Measurements from ENCODE around the gene RAB6B. TPM values are rescaled to one million over a fixed set of nuclear protein-coding genes. Genes with fewer than 3 reads are reported as not detected.

Gene RAB6B
- total RNA-seq, 6 experiments from 2014 or later: 1.6 to 5.4 (median 2.1) TPM

- Mint-ChIP-seq H3K27me3 (ENCODE audit: insufficient read depth) (peaks cover 7% of the 10 kb centered on the region), H3K4me1 (ENCODE audit: low read depth) (peaks cover 18% of the 10 kb centered on the region), H3K9me3 (no peaks in the 10 kb centered on the region), H3K4me3 (no peak overlapping the region; the same call in 1 of the 2 replicates), H3K36me3 (ENCODE audit: low read depth) (no peaks in the 10 kb centered on the region), H3K27ac (no peak overlapping the region)
- TF ChIP-seq, protein P1, sequence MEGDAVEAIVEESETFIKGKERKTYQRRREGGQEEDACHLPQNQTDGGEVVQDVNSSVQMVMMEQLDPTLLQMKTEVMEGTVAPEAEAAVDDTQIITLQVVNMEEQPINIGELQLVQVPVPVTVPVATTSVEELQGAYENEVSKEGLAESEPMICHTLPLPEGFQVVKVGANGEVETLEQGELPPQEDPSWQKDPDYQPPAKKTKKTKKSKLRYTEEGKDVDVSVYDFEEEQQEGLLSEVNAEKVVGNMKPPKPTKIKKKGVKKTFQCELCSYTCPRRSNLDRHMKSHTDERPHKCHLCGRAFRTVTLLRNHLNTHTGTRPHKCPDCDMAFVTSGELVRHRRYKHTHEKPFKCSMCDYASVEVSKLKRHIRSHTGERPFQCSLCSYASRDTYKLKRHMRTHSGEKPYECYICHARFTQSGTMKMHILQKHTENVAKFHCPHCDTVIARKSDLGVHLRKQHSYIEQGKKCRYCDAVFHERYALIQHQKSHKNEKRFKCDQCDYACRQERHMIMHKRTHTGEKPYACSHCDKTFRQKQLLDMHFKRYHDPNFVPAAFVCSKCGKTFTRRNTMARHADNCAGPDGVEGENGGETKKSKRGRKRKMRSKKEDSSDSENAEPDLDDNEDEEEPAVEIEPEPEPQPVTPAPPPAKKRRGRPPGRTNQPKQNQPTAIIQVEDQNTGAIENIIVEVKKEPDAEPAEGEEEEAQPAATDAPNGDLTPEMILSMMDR (IDR thresholded peaks at IDR 0.05): no peak
- DNase-seq: no peak
Measured at GRCh38 chr3:133928136-133928893, 32.6 kb upstream of the RAB6B start.

DNA sequence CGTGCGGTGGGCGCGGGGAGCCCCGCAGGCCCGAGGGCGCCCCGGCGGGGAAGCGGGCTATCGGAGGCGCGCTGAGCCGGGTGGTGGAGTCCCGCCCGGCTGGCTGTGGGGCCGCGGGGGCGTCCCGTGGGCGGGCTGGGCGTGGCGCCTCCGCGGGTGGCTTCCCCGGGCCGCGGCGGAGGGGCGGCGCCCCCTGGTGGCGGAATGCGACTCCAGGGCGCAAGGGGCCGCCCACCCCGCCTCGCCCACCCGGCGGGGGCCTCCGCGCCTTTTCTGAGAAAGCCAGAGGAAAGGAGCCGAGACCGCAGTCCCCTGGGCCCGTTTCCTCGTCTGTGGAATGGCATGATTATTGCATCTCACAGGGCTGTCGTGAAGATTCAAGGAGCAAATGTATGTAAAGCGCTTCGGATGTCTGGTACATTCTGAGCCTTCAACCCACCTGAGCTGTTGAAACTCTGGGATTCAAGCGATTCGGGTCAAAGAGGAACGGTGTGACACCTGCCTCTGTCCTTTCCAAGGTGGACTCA is 31.9 kb upstream of the RAB6B start:
- no peak for DNase-seq
- Mint-ChIP-seq H3K27ac (no peak overlapping the region), H3K36me3 (ENCODE audit: low read depth) (no peaks in the 10 kb centered on the region), H3K9me3 (no peaks in the 10 kb centered on the region), H3K27me3 (ENCODE audit: insufficient read depth) (peaks cover 7% of the 10 kb centered on the region), H3K4me3 (peak overlapping the region; percentile 76), H3K4me1 (ENCODE audit: low read depth) (peaks cover 18% of the 10 kb centered on the region)
- TF ChIP-seq, protein P1 (IDR thresholded peaks at IDR 0.05): peak; percentile 86

DNA sequence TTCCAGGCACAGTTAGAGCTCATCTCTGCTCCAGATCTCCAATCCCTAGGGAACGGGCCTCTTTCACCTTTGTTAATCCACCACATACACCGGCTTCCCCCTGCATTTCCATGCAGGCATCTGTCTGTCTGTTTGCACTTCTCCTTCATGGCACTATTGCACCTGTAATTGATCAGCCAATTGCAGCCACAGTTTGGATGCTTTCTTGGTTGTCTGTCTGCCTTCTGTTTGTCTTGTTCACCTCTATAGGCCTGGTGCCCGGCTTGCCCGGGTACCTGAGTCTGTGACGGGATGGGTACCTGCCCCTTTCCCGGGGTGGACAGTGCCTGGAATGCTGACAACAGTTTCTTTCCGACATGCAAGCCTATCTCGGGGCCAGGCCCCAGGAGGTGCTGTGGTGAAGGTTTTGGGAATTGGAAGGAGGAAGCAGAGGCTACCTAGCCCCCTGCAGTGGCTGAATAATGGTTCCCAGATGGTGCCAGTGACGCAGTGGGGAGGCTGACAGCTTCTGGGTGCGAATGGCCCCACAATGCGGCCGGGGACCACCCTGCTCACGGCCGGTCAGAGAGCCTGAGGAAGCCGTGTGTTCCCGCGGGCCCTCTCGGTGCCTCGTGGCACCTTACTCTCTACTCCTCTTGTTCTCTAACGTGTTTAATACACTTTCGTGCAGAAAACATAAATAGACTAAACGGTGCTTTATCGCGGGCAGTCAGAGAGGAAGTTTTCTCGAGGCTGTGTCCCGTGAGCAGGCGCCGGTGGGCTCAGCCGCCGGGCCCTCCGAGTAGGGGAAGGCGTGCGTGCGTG is 31.3 kb upstream of the RAB6B start:
- Mint-ChIP-seq H3K4me1 (ENCODE audit: low read depth) (peaks cover 18% of the 10 kb centered on the region), H3K27me3 (ENCODE audit: insufficient read depth) (peaks cover 8% of the 10 kb centered on the region), H3K36me3 (ENCODE audit: low read depth) (no peaks in the 10 kb centered on the region), H3K9me3 (no peaks in the 10 kb centered on the region), H3K27ac (no peak overlapping the region), H3K4me3 (peak overlapping the region; percentile 70)
- no peak for DNase-seq
- TF ChIP-seq, protein P1 (IDR thresholded peaks at IDR 0.05): no peak

GRCh38 chr3:133925960-133926735 is 30.5 kb upstream of the RAB6B start:
- no peak for DNase-seq
- Mint-ChIP-seq H3K9me3 (no peaks in the 10 kb centered on the region), H3K27ac (no peak overlapping the region), H3K4me1 (ENCODE audit: low read depth) (peaks cover 18% of the 10 kb centered on the region), H3K36me3 (ENCODE audit: low read depth) (no peaks in the 10 kb centered on the region), H3K27me3 (ENCODE audit: insufficient read depth) (peaks cover 10% of the 10 kb centered on the region), H3K4me3 (no peak overlapping the region)
- TF ChIP-seq, protein P1 (IDR thresholded peaks at IDR 0.05): no peak

- Mint-ChIP-seq H3K9me3 (no peaks in the 10 kb centered on the region), H3K4me1 (ENCODE audit: low read depth) (peaks cover 16% of the 10 kb centered on the region), H3K36me3 (ENCODE audit: low read depth) (no peaks in the 10 kb centered on the region), H3K27ac (no peak overlapping the region), H3K4me3 (no peak overlapping the region), H3K27me3 (ENCODE audit: insufficient read depth) (peaks cover 9% of the 10 kb centered on the region)
- TF ChIP-seq, protein P1 (IDR thresholded peaks at IDR 0.05): no peak
- no peak for DNase-seq
Measured at GRCh38 chr3:133924041-133924440, 28.4 kb upstream of the RAB6B start.

Data from HFFc6 (cell line).